ENCODE results near the gene FHOD3. TPM values are rescaled to one million over a fixed set of nuclear protein-coding genes. Genes with fewer than 3 reads are reported as not detected.

Gene FHOD3
- total RNA-seq, 1 experiment from 2014 or later, result 18.1 TPM

GRCh38 chr18:36655074-36655473, 357.6 kb downstream of the FHOD3 start:
- ChIA-PET POLR2A (ENCODE audit: unreplicated experiment) (interaction anchor here (0.6 kb wide), 1 partner anchor 113 kb away, joined by 3 read pairs; no protein-coding TSS in a partner anchor), CTCF (no interaction called here)

GRCh38 chr18:36655930-36656329, 358.4 kb downstream of the FHOD3 start:
- no peak overlapping the region for H3K4me2 ChIP-seq (ENCODE audit: low read length)
- no peak for DNase-seq
- no peak for TF ChIP-seq EZH2phosphoT487 (IDR thresholded peaks at IDR 0.05; ENCODE audit: borderline replicate concordance, low read length)
- TF ChIP-seq EZH2 (IDR thresholded peaks at IDR 0.05; ENCODE audit: low read length, unreplicated experiment), result no peak
- no peak for TF ChIP-seq CTCF (conservative IDR thresholded peaks at IDR 0.05; ENCODE audit: low read depth, low read length)
- BruUV-seq (replicated peaks), result no TSS peak
- no peaks in the 10 kb centered on the region for H3K9me3 ChIP-seq (ENCODE audit: low read length)
- no peaks in the 10 kb centered on the region for H3K4me1 ChIP-seq (ENCODE audit: insufficient read depth, low read length)
- no peak overlapping the region for H2AFZ ChIP-seq (ENCODE audit: low read length)
- no peak overlapping the region for H3K27ac ChIP-seq (ENCODE audit: low read length)
- H3K79me2 ChIP-seq (ENCODE audit: low read length), result no peaks in the 10 kb centered on the region
- POLR2A ChIA-PET (ENCODE audit: unreplicated experiment), result no interaction called here
- H3K27me3 ChIP-seq (ENCODE audit: low read length), result no peaks in the 10 kb centered on the region
- no peaks in the 10 kb centered on the region for H3K36me3 ChIP-seq (ENCODE audit: low read depth, low read length)
- H3F3A ChIP-seq (ENCODE audit: low read length, unreplicated experiment), result no peaks in the 10 kb centered on the region
- intact Hi-C loops (cut with micrococcal nuclease), result no loop called here
- CTCF ChIA-PET, result no interaction called here
- H3K9ac ChIP-seq (ENCODE audit: low read length), result no peak overlapping the region
- H4K20me1 ChIP-seq (ENCODE audit: low read length), result no peaks in the 10 kb centered on the region
- ATAC-seq, result no peak
- no peak overlapping the region for H3K4me3 ChIP-seq (ENCODE audit: low read length)
- no peaks in the 10 kb centered on the region for H3K9me2 ChIP-seq (replicated peaks; ENCODE audit: low read length)

More at GRCh38 chr18:36655074-36655473, 357.6 kb downstream of the FHOD3 start:
- H4K20me1 ChIP-seq (ENCODE audit: low read length), result no peaks in the 10 kb centered on the region
- TF ChIP-seq CTCF (conservative IDR thresholded peaks at IDR 0.05; ENCODE audit: low read depth, low read length) (no peak), EZH2 (IDR thresholded peaks at IDR 0.05; ENCODE audit: low read length, unreplicated experiment) (no peak), EZH2phosphoT487 (IDR thresholded peaks at IDR 0.05; ENCODE audit: borderline replicate concordance, low read length) (no peak)
- no peaks in the 10 kb centered on the region for H3K9me2 ChIP-seq (replicated peaks; ENCODE audit: low read length)
- H3K4me1 ChIP-seq (ENCODE audit: insufficient read depth, low read length), result no peaks in the 10 kb centered on the region
- H3K4me2 ChIP-seq (ENCODE audit: low read length), result no peak overlapping the region
- no peak overlapping the region for H3K9ac ChIP-seq (ENCODE audit: low read length)
- intact Hi-C loops (cut with micrococcal nuclease), result no loop called here
- H3K36me3 ChIP-seq (ENCODE audit: low read depth, low read length), result no peaks in the 10 kb centered on the region
- H3K27me3 ChIP-seq (ENCODE audit: low read length), result no peaks in the 10 kb centered on the region
- no peak overlapping the region for H3K27ac ChIP-seq (ENCODE audit: low read length)
- ATAC-seq (no peak), DNase-seq (no peak)
- BruUV-seq (replicated peaks), result no TSS peak
- H2AFZ ChIP-seq (ENCODE audit: low read length), result no peak overlapping the region
- no peak overlapping the region for H3K4me3 ChIP-seq (ENCODE audit: low read length)
- H3F3A ChIP-seq (ENCODE audit: low read length, unreplicated experiment), result no peaks in the 10 kb centered on the region
- no peaks in the 10 kb centered on the region for H3K9me3 ChIP-seq (ENCODE audit: low read length)
- H3K79me2 ChIP-seq (ENCODE audit: low read length), result no peaks in the 10 kb centered on the region

GRCh38 chr18:36658611-36659010, 361.1 kb downstream of the FHOD3 start:
- intact Hi-C loops (cut with micrococcal nuclease), result no loop called here
- no peak overlapping the region for H3K4me3 ChIP-seq (ENCODE audit: low read length)
- no peak overlapping the region for H3K4me2 ChIP-seq (ENCODE audit: low read length)
- no peaks in the 10 kb centered on the region for H3K9me2 ChIP-seq (replicated peaks; ENCODE audit: low read length)
- H3K27ac ChIP-seq (ENCODE audit: low read length), result no peak overlapping the region
- ChIA-PET POLR2A (ENCODE audit: unreplicated experiment) (no interaction called here), CTCF (no interaction called here)
- H3K4me1 ChIP-seq (ENCODE audit: insufficient read depth, low read length), result no peaks in the 10 kb centered on the region
- no TSS peak for BruUV-seq (replicated peaks)
- H3K9ac ChIP-seq (ENCODE audit: low read length), result no peak overlapping the region
- no peaks in the 10 kb centered on the region for H3K9me3 ChIP-seq (ENCODE audit: low read length)
- no peaks in the 10 kb centered on the region for H4K20me1 ChIP-seq (ENCODE audit: low read length)
- no peak for TF ChIP-seq EZH2 (IDR thresholded peaks at IDR 0.05; ENCODE audit: low read length, unreplicated experiment)
- TF ChIP-seq EZH2phosphoT487 (IDR thresholded peaks at IDR 0.05; ENCODE audit: borderline replicate concordance, low read length), result no peak
- no peak for TF ChIP-seq CTCF (conservative IDR thresholded peaks at IDR 0.05; ENCODE audit: low read depth, low read length)
- DNase-seq (no peak), ATAC-seq (no peak)
- no peaks in the 10 kb centered on the region for H3K27me3 ChIP-seq (ENCODE audit: low read length)
- H3K79me2 ChIP-seq (ENCODE audit: low read length), result no peaks in the 10 kb centered on the region
- H3F3A ChIP-seq (ENCODE audit: low read length, unreplicated experiment), result no peaks in the 10 kb centered on the region
- no peak overlapping the region for H2AFZ ChIP-seq (ENCODE audit: low read length)
- no peaks in the 10 kb centered on the region for H3K36me3 ChIP-seq (ENCODE audit: low read depth, low read length)
